HFFc6 (cell line): Measurements from ENCODE around the gene CTR9. TPM values are rescaled to one million over a fixed set of nuclear protein-coding genes. Genes with fewer than 3 reads are reported as not detected.

ENCODE experiments used
- DNase-seq: peaks from one replicate; pipeline ENCODE4 v3.0.0-alpha.2; 2018
- H3K27ac Mint-ChIP-seq: 2 replicates; pipeline ENCODE4 v1.8.0; 2020; ENCODE audit warnings: mild to moderate bottlenecking, mixed read lengths
- H3K27me3 Mint-ChIP-seq: 2 replicates; pipeline ENCODE4 v1.8.0; 2021; ENCODE audit warnings: mild to moderate bottlenecking, moderate library complexity, mixed read lengths; ENCODE audit not compliant: insufficient read depth
- H3K36me3 Mint-ChIP-seq: 2 replicates; pipeline ENCODE4 v1.8.0; 2021; ENCODE audit warnings: low read depth, mixed read lengths
- H3K4me1 Mint-ChIP-seq: 2 replicates; pipeline ENCODE4 v1.8.0; 2020; ENCODE audit warnings: low read depth, mixed read lengths
- H3K4me3 Mint-ChIP-seq: 2 replicates; pipeline ENCODE4 v1.8.0; 2020; ENCODE audit warnings: mild to moderate bottlenecking, moderate library complexity, mixed read lengths
- H3K9me3 Mint-ChIP-seq: 2 replicates; pipeline ENCODE4 v1.8.0; 2020; ENCODE audit warnings: mild to moderate bottlenecking, mixed read lengths
- CTCF ChIP-seq: fragments of 200-600 bp; sonication (generic); IDR thresholded peaks from 2 replicates; pipeline ENCODE4 v1.5.0; 2021; ENCODE audit warnings: antibody characterized with exemption, mild to moderate bottlenecking
- long read RNA-seq: library from polyadenylated mRNA; unstranded; transcript quantifications from one replicate; pipeline ENCODE4 v2.0.0, GENCODE V29; 2019
- total RNA-seq, 6 experiments: library from RNA; stranded (reverse); fragmentation: NEBNext Ultra II Directional; extraction: Animal tissue kit (Norgen Biotek cat#: 25700); gene quantifications; 2 replicates in 1 of 6; 3 replicates in 5 of 6; pipeline ENCODE4 v1.2.3, GENCODE V29; 2021

Gene CTR9
- 10 to 100 TPM; 38.5 to 49.9 (median 44.2) TPM for total RNA-seq
- long read RNA-seq, full-length matches to known transcripts = 3 of 52 reads
- long read RNA-seq, partial matches to known transcripts = 47 of 52 reads
- long read RNA-seq, other reads (novel, unspliced or antisense) = 2 of 52 reads

- Mint-ChIP-seq H3K27ac (peak within 1 kb of the TSS; percentile 94), H3K36me3 (peaks cover 18% of the 10 kb centered on the region), H3K27me3 (peaks cover 2% of the 10 kb centered on the region; the same call in 1 of the 2 replicates), H3K4me1 (peaks cover 14% of the 10 kb centered on the region), H3K9me3 (no peaks in the 10 kb centered on the region), H3K4me3 (peak within 1 kb of the TSS; percentile 97)
- peak; percentile 92 for DNase-seq
- TF ChIP-seq CTCF = peak; percentile 33; the same call in 1 of the 2 replicates
Measured at GRCh38 chr11:10750838-10751580, at the start of gene CTR9. Gene CTR9 (plus strand): TSS chr11:10751246. CDS start chr11:10751413, 167 bp downstream.

DNA sequence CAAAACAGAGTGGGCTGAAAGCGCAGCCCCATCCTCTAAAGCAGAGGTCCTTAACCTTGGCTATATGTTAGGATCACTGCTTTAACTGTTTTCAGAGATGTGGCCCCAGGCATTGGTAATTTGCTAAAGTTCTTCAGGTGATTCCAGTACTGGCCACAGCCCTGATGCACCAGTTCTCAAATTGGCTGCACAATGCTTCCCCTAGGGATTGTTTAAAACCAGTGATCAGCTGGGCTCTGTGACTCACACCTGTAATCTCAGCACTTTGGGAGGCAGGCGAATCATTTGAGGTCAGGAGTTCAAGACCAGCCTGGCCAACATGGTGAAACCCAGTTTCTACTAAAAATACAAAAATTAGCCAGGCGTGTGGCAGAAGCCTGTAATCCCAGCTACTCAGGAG is 49.1 kb upstream of the CTR9 start:
- H3K4me3 Mint-ChIP-seq = no peak overlapping the region
- peaks cover 7% of the 10 kb centered on the region; the same call in 1 of the 2 replicates for H3K4me1 Mint-ChIP-seq
- no peaks in the 10 kb centered on the region; the same call in none of the 2 replicates for H3K27me3 Mint-ChIP-seq
- no peak overlapping the region for H3K27ac Mint-ChIP-seq
- no peak for TF ChIP-seq CTCF
- DNase-seq = no peak
- H3K36me3 Mint-ChIP-seq = peaks cover 14% of the 10 kb centered on the region
- peaks cover 23% of the 10 kb centered on the region for H3K9me3 Mint-ChIP-seq

- no peaks in the 10 kb centered on the region; the same call in none of the 2 replicates for H3K27me3 Mint-ChIP-seq
- no peak for TF ChIP-seq CTCF
- no peak for DNase-seq
- no peaks in the 10 kb centered on the region for H3K36me3 Mint-ChIP-seq
- no peaks in the 10 kb centered on the region for H3K9me3 Mint-ChIP-seq
- H3K4me1 Mint-ChIP-seq = no peaks in the 10 kb centered on the region
- H3K4me3 Mint-ChIP-seq = no peak overlapping the region
- H3K27ac Mint-ChIP-seq = no peak overlapping the region
Measured at GRCh38 chr11:10708131-10708530, 42.9 kb upstream of the CTR9 start.

DNA sequence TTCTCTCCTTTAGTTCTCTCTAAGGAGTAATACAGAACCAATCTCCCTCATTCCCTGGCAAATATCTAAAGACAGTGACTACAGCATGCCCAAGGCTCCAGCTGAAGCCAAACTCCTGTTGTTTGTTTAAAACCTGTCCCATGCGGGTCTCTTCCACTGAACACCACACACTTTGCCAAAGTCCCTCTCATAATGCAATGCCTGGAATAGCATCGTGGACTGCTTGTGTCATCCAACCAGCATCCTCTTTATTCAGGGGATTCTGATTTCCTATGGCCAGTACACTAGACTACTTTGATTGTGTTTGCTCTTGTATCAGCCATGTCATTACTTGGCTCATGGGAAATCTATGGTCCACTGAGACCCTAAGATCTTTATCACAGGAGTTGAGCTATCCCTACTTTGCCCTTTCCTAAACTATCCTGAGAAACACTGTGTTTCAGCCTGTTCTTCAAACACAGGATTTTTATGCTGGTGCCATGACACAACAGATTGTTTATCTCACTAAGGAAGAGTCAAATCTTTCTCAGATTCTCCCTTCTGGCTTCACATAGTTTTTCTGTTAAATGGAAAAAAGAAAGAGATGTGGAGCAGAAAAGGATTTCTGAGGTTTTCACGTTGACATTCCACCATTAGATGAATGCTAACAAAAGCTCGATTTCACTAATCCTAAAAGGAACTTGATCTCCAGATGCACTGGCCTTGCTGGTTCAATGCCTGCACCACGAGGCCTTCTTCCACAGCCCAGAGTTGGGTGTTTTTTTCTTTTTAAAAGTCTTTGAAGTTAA is 41.6 kb upstream of the CTR9 start:
- Mint-ChIP-seq H3K27me3 (no peaks in the 10 kb centered on the region; the same call in none of the 2 replicates), H3K4me1 (peaks cover 8% of the 10 kb centered on the region; the same call in 1 of the 2 replicates), H3K36me3 (no peaks in the 10 kb centered on the region), H3K4me3 (no peak overlapping the region), H3K9me3 (no peaks in the 10 kb centered on the region), H3K27ac (no peak overlapping the region)
- DNase-seq = no peak
- TF ChIP-seq CTCF = no peak

DNA sequence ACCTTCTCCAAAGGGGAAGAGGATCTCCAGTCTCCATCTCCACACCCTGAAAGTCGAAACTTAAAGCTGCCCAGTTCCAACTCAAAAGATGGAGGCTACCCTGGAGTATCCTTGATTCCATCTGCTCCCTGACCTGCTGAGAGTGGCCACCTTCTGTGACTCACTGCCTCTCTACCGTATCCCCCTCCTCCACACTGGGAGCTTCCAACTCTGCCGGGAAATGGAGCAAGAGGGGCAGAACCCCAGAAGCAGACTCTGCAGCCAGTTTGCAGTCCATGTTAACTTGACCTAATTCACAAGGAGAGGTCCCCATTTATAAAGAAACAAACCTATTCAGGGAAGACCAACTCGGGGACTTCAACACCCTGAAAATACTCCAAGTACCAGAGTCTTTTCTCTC is 35.5 kb upstream of the CTR9 start:
- Mint-ChIP-seq H3K4me1 (peaks cover 25% of the 10 kb centered on the region), H3K27ac (no peak overlapping the region), H3K27me3 (peaks cover 6% of the 10 kb centered on the region), H3K4me3 (no peak overlapping the region), H3K9me3 (no peaks in the 10 kb centered on the region), H3K36me3 (peaks cover 7% of the 10 kb centered on the region; the same call in 1 of the 2 replicates)
- no peak for TF ChIP-seq CTCF
- no peak for DNase-seq
